BJ (cell line): ENCODE results near the gene GFRA4. TPM values are rescaled to one million over a fixed set of nuclear protein-coding genes. Genes with fewer than 3 reads are reported as not detected.

Source experiments
- CTCF ChIA-PET: fragments of 350-600 bp; formaldehyde crosslinking; extraction: SDS; loops from one replicate; lab custom pipeline; 2021; ENCODE audit warnings: antibody characterized with exemption, inconsistent platforms; lab: Yijun Ruan, JAX
- POLR2A ChIA-PET: fragments of 300-600 bp; sonication (Branson Sonifier 250); formaldehyde crosslinking; extraction: SDS; loops from one replicate; lab custom pipeline; 2021; ENCODE audit warnings: antibody characterized with exemption; lab: Charles Lee
- DNase-seq: peaks from one replicate; pipeline ENCODE4 v3.0.0-alpha.2; 2011; ENCODE audit warnings: low read depth
- H3K27me3 ChIP-seq: 2 replicates; pipeline ENCODE4 v1.6.0; 2011; ENCODE audit warnings: low read length; ENCODE audit not compliant: control insufficient read depth, insufficient read depth
- H3K36me3 ChIP-seq: 2 replicates; pipeline ENCODE4 v1.5.1; 2011; ENCODE audit warnings: low read length; ENCODE audit not compliant: control insufficient read depth, insufficient read depth
- H3K4me3 ChIP-seq: 2 replicates; pipeline ENCODE4 v1.5.1; 2011; ENCODE audit warnings: low read depth, mild to moderate bottlenecking, control low read depth, low read length
- CTCF ChIP-seq: IDR thresholded peaks from 2 replicates; pipeline ENCODE4 v1.5.1; 2011; ENCODE audit warnings: low read depth, mild to moderate bottlenecking, control low read depth, inconsistent platforms, low read length, moderate library complexity; ENCODE audit not compliant: insufficient read depth
- polyA plus RNA-seq: library from polyadenylated mRNA; depleted of rRNA; stranded (reverse); fragments of >200 nt; gene quantifications from 2 replicates; pipeline ENCODE4 v1.2.3, GENCODE V29; 2011

GFRA4 gene
- polyA plus RNA-seq, 1 experiment: not detected

- TF ChIP-seq CTCF: no peak
- DNase-seq: no peak
- Histone ChIP-seq H3K4me3 (no peak overlapping the region), H3K27me3 (peaks cover 38% of the 10 kb centered on the region), H3K36me3 (no peaks in the 10 kb centered on the region)
- POLR2A ChIA-PET: no interaction called here
- CTCF ChIA-PET: interaction anchor here (1.6 kb wide), 1 partner anchor 50 kb away, joined by 4 read pairs; no protein-coding TSS in a partner anchor
These were observed 2.7 kb downstream of the GFRA4 start for GRCh38 chr20:3660262-3661059.

GRCh38 chr20:3659492-3660261, 3.5 kb downstream of the GFRA4 start:
- DNase-seq: no peak
- no peak overlapping the region for H3K4me3 ChIP-seq
- CTCF ChIA-PET: interaction anchor here (1.2 to 1.6 kb wide), 2 partner anchors 17 to 51 kb away, joined by 4 to 7 read pairs; no protein-coding TSS in a partner anchor
- peaks cover 38% of the 10 kb centered on the region for H3K27me3 ChIP-seq
- no peaks in the 10 kb centered on the region for H3K36me3 ChIP-seq
- no peak for TF ChIP-seq CTCF
- POLR2A ChIA-PET: no interaction called here

- TF ChIP-seq CTCF: no peak
- no peak overlapping the region for H3K4me3 ChIP-seq
- CTCF ChIA-PET: interaction anchor here (0.8 to 1.8 kb wide), 3 partner anchors 11 to 52 kb away, joined by 4 to 7 read pairs (median 5); no protein-coding TSS in a partner anchor
- no peak for DNase-seq
- peaks cover 38% of the 10 kb centered on the region for H3K27me3 ChIP-seq
- POLR2A ChIA-PET: no interaction called here
- no peaks in the 10 kb centered on the region for H3K36me3 ChIP-seq
These were observed 4.3 kb downstream of the GFRA4 start for GRCh38 chr20:3658716-3659491.

GRCh38 chr20:3658019-3658715, 5.0 kb downstream of the GFRA4 start:
- TF ChIP-seq CTCF: no peak
- H3K36me3 ChIP-seq: no peaks in the 10 kb centered on the region
- DNase-seq: no peak
- H3K4me3 ChIP-seq: no peak overlapping the region
- H3K27me3 ChIP-seq: peaks cover 38% of the 10 kb centered on the region
- ChIA-PET POLR2A (no interaction called here), CTCF (interaction anchor here (0.8 to 1.8 kb wide), 3 partner anchors 12 to 53 kb away, joined by 4 to 7 read pairs (median 5); no protein-coding TSS in a partner anchor)
